Adipose tissue (tissue), 3 donors: Measurements from ENCODE around the gene CRTAP. TPM values are rescaled to one million over a fixed set of nuclear protein-coding genes. Genes with fewer than 3 reads are reported as not detected.
A peak's percentile ranks its signal among the peaks of the same experiment; 100 is the strongest.
"Not testable (repeated sequence)": the region's sequence is repeated elsewhere in the genome, so short reads cannot be mapped to it uniquely, and the experiment has no call there.

Experiments used
- H3K27ac ChIP-seq: one replicate; pipeline ENCODE4 v1.5.1; 2013; ENCODE audit warnings: low read depth, low read length
- WGBS, 3 donors: extraction: QIAGEN DNeasy Blood & Tissue Kit; methylation state at CpG; one replicate each; pipeline ENCODE4 v1.1.7; 2013; 5-methylcytosine and 5-hydroxymethylcytosine counted together
- polyA plus RNA-seq, 3 donors: library from polyadenylated mRNA; stranded (reverse); fragments of 200-250 nt; gene quantifications; one replicate each; pipeline ENCODE4 v1.2.3, GENCODE V29; 2013
- donor health status: healthy with polysubstance abuse.
- donor health status: Bipolar disorder and iron deficiency.
- donor health status: healthy.

Gene CRTAP
- 100 to 1,000 TPM in 2 of 3 donors, 10 to 100 TPM in 1; 34.8 to 268 (median 247) TPM for polyA plus RNA-seq

DNA sequence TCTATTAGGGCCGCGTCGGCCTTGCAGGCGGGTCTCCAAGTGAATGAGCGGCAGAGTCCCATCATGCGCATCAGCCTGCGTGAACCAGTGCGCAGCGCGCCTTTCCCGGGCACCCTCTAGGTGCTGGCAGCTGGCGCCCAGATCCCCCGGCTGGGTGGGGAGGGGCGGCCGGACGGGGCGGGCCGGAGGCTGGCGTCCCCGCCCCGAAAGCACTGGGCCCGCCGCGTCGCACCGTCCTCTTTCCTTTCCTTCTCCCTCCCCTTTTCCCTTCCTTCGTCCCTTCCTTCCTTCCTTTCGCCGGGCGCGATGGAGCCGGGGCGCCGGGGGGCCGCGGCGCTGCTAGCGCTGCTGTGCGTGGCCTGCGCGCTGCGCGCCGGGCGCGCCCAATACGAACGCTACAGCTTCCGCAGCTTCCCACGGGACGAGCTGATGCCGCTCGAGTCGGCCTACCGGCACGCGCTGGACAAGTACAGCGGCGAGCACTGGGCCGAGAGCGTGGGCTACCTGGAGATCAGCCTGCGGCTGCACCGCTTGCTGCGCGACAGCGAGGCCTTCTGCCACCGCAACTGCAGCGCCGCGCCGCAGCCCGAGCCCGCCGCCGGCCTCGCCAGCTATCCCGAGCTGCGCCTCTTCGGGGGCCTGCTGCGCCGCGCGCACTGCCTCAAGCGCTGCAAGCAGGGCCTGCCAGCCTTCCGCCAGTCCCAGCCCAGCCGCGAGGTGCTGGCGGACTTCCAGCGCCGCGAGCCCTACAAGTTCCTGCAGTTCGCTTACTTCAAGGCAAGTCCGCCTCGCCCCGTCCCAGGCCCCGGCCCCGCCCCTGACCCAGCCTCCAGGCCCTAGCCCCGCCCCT is at the start of gene CRTAP:
CRTAP (plus strand) TSS at position 243 of the 850 bp plus-strand sequence; CDS start at position 307, 64 bp downstream.
- WGBS, 3 donors = 0% methylated on average over 75 to 98 of the region's 98 CpGs
- H3K27ac ChIP-seq = peak within 1 kb of the TSS; percentile 34

DNA sequence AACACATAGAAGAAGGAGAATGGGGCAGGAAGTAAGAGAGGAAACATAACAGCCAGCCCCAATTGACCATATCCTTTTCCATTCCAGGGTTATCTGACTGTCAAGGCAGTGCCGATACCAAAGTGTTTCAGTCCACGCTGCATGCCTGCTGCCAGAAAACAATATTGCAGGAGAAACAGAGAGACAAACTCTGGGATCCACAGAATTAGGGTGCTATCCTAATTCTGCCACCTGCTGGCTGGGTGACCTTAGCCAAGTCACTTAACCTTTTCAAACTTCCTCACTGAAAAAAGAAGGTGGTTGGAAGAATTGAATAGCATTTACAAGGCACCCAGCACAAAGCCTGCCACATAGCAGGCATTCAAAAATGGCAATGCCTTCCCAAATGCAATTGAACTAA is 48.9 kb upstream of the CRTAP start:
- WGBS, 3 donors = 89 to 93% (median 92%) methylated on average over 2 of the region's 2 CpGs

DNA sequence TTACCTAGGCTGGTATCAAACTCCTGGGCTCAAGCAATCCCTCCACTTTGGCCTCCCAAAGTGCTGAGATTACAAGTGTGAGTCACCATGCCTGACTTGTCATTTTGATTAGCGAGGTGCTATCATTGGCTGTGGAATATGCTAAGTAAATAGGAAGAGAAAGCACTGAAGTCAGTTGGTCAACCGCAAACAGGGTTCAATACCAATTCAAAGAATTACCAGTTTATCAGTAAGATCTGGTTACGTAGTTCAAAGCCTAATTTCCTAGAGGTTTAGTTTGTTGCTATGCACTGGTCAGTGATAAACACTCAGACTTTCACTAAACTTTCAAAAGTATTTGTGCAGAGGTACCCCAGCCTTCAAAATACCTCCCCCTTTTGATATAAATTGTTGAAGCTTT is 46.3 kb upstream of the CRTAP start:
- no peak overlapping the region for H3K27ac ChIP-seq
- 76 to 79% (median 79%) methylated on average over 3 of the region's 3 CpGs for WGBS, 3 donors

More for the DNA sequence above, 48.9 kb upstream of the CRTAP start:
- no peak overlapping the region for H3K27ac ChIP-seq

DNA sequence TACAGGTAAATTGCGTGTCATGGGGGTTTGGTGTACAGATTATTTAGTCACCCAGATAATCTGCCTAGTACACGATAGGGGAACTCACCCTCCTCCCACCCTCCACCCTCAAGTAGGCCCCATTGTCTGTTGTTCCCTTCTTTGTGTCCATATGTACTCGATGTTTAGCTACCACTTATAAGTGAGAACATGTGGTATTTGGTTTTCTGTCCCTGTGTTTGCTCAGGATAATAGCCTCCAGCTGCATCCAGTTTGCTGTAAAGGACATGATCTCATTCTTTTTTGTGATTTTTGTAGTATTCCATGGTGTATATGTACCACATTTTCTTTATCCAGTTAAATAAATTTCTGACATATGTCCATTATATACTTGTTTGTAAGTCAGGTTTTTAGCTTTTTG is 44.0 kb upstream of the CRTAP start:
- not testable (repeated sequence) for H3K27ac ChIP-seq
- 26 to 63% (median 46%) methylated on average over 3 of the region's 3 CpGs for WGBS, 3 donors

DNA sequence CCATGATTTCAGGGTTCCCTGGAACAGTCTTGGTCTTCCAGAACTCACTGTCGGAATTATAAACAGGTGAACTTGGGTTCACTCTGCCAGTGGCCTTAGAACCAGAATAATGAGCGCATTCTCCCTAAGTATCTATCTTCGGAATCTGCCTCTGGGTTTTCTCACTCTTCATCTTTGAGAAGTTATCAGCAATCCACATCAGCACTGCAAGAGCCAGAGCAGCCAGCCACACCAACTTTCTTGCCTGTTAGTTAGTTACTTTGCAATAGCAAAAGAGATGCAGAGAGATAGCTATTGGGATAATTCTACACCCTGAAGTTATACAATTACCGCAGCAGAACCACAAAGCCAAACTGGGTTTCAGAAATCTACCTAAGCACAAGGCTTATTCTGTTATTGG is 42.6 kb upstream of the CRTAP start:
- no peak overlapping the region for H3K27ac ChIP-seq
- WGBS, 3 donors = 93 to 96% (median 95%) methylated on average over 4 of the region's 4 CpGs

DNA sequence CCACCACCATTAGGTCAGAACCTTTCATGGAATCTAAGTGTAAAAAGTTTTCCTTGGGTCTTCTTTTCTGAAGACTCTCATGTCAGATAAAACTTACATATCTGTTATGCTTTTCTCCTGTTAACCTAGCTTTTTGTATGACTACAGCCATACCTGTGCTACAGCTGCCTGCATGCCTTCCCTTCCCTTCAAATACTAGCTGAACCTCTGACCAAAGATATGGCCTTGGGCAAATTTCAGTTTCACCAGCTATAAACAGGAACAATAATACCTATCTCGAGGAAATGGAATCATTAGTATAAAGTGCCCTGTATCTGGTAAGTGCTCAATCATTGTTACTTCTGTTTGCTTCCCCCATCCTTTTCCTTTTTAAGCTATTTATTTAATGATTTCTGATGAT is 41.9 kb upstream of the CRTAP start:
- 61 to 90% (median 85%) methylated on average over 1 of the region's 1 CpG for whole genome bisulfite sequencing, 3 donors
- no peak overlapping the region for H3K27ac ChIP-seq

DNA sequence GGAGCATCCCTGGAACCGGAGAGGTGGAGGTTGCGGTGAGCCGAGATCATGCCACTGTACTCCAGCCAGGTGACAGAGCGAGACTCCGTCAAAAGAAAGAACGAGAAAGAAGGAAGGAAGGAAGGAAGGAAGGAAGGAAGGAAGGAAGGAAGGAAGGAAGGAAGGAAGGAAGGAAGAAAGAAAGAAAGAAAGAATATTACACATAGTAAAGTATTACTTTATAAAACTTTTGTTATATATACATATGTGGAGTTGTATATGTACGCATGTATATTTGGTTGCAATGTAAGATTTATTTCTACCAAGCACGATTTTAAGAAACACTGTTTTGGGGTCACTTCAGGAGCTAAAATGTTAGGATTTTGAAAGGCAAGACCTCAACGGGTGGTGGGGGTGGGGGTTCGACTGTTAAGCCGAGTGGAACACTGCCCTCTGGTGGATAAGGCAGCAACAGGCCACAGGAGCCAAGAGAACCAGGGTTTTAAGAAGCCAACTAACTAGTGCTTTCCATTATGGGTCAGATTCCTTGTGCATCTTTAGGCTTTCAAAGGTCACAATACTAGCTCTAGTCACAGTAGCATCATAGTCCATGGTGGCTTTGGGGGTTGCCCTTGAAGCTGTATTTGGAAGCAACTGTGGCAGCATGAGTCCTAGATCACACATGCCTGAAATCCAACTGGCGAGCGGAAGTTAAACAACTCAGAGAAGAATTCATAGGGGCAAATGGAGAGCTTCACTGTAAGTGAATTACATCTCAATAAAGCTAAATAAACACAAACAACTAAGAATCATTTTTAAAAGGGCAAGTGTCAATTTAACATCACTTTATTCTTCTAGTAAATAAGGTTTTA is 39.4 kb upstream of the CRTAP start:
- WGBS, 3 donors = 60 to 64% (median 63%) methylated on average over 13 of the region's 13 CpGs
- H3K27ac ChIP-seq = no peak overlapping the region

DNA sequence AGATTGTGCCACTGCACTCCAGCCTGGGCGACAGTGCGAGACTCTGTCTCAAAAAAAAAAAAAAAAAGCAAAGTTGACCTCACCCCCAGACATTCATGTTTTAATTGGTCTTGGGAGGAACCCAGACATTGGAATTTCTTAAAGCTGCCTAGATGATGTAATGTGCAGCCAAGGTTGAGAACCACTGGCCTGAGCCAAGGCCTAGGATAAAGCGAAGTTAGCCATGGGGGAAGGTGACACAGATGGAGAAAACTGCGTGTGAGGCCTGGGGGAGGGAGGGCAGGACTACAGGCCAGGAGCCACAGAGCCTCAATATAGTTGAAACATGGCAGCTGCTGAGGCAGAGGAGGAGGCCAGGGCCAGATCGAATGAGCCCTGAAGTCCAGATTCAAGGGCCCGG is 37.8 kb upstream of the CRTAP start:
- no peak overlapping the region for H3K27ac ChIP-seq

DNA sequence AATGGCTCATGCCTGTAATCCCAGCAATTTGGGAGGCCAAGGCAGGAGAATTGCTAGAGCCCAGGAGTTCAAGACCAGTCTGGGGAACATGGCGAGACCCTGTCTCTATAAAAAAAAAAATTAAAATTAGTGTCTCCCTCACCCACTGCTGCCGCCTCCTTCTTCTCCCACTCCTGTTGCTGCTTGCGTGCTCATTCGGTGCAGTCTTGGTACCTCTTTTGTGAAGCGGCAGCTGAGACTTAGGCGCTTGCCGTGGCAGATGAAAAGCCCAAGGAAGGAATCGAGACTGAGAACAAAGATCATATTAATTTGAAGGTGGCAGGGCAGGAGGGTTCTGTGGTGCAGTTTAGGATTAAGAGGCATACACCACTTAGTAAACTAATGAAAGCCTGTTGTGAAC is 36.9 kb upstream of the CRTAP start:
- H3K27ac ChIP-seq = no peak overlapping the region
- WGBS, 3 donors = 97 to 99% (median 97%) methylated on average over 8 of the region's 8 CpGs

More for the DNA sequence above, 37.8 kb upstream of the CRTAP start:
- WGBS, 3 donors = 85 to 88% (median 87%) methylated on average over 4 to 6 of the region's 6 CpGs

DNA sequence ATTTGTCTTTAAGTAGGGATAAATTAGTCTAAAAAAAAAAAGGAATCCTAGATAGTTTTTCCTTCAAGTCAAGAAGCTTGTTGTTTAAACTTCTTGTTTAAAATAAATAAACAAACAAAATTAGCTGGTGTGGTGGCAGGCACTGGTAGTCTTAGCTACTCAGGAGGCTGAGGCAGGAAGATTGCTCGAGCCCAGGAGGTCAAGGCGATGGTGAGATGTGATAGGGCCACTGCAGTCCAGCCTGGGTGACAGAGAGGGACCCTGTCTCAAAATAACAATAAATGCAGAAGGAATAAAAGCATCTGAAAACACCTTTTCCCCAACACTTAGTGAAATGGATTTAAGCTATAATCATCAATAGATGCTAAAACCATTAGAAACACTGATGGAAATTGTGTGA is 35.8 kb upstream of the CRTAP start:
- H3K27ac ChIP-seq = no peak overlapping the region
- WGBS, 3 donors = 95 to 100% (median 97%) methylated on average over 2 of the region's 2 CpGs

DNA sequence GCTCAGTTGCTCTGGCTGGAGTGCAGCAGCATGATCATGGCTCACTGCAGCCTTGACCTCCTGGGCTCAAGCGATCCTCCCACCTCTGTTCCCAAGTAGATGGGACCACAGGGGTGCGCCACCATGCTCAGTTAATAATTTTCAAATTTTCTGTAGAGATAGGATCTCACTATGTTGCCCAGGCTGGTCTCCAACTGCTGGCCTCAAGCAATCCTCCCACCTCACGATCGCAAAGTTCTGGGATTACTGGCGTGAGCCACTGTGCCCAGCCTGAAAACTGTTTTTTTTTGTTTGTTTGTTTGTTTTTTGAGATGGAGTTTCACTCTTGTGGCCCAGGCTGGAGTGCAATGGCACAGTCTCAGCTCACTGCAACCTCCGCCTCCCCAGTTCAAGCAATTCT is 34.0 kb upstream of the CRTAP start:
- WGBS, 3 donors = 90 to 100% (median 97%) methylated on average over 6 of the region's 6 CpGs
- H3K27ac ChIP-seq = not testable (repeated sequence)

DNA sequence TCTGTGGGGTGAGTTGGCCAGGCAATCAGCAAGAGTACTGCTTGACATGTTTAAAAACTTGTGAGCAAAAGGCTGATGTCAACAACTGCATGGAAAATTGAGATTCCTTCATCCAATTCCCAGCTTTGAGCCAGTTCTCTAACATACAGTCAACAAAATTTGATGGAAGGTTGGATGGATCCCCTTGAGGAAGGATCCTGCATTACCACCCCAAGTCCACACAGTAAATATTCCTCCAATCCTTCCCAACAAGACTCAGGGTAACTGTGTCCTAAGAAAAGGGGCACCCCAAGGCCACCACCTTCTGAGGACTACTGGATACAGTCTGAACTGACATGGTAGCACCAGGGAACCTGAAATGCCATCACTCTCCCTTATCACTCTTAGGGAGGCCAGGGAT is 32.0 kb upstream of the CRTAP start:
- no peak overlapping the region for H3K27ac ChIP-seq

DNA sequence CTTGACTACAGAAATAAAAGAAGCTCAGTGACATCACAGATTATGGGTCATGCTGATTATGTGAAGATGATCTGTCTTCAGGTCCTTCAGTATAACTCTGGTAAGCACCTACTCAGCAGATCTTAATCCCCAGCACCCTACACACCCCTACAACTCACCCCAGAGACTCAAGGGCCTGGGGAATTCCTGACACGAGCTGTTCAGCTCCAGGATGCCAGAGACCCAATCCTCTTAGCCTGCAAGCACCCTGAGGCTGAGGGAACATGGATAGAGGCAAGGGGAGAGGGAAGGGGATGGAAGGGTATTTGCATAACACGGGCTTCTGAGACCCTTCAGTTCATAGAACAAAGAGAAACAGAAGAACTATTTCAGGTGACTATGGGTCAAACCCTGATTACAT is 29.9 kb upstream of the CRTAP start:
- WGBS, 3 donors = 59 to 79% (median 74%) methylated on average over 2 of the region's 2 CpGs
- no peak overlapping the region for H3K27ac ChIP-seq

DNA sequence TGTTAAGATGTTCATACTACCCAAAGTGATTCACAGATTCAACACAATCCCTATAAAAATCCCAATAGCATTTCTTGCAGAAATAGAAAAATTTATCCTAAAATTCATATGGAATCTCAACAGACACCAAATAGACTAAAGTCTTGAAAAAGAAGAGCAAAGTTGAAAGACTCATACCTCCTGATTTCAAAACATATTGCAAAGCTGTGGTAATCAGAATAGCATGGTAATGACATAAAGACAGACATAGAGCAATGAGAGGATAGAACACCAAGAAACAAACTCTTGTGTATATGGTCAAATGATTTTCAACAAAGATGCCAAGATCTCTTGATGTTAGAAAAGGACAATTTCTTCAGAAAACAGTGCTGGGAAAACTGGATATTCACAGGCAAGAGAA is 25.1 kb upstream of the CRTAP start:
- H3K27ac ChIP-seq = no peak overlapping the region

DNA sequence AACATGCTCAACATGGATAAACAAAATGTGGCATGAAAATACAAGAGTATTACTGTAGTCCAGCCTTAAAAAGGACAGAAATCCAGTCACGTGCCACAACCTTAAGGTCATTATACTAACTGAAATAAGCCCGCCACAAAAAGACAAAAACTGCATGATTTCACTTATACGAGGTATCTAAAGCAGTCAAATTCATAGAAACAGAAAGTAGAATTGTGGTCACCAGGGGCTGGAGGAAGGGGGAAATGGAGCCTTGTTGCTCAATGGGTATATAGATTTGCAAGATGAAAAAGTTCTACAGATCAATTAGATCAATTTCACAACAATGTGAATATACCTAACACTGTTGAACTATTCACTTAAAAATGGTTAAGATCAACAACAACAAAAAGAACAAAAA is 24.3 kb upstream of the CRTAP start:
- WGBS, 3 donors = 44 to 88% (median 68%) methylated on average over 3 of the region's 3 CpGs
- H3K27ac ChIP-seq = no peak overlapping the region

DNA sequence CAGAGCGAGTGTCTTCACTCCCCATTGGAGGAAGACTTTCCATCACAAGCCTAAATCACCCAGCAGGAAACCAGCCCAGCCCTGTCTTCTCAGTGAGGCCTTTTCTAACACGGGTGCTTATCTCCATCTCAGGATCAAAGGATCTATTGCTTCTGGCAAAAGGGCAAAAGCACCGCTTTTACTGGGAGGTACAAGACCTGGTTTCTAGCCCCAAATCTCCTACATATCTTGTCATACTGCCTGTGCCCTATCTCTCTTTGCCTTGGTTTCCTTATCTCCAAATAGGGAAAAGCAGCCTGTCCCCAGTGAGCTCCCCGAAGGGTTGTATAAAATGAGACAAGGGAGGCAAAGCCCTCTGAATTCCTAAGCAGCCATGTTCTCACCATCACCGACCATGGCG is 22.1 kb upstream of the CRTAP start:
- H3K27ac ChIP-seq = no peak overlapping the region
- WGBS, 3 donors = 72 to 89% (median 88%) methylated on average over 6 of the region's 6 CpGs

DNA sequence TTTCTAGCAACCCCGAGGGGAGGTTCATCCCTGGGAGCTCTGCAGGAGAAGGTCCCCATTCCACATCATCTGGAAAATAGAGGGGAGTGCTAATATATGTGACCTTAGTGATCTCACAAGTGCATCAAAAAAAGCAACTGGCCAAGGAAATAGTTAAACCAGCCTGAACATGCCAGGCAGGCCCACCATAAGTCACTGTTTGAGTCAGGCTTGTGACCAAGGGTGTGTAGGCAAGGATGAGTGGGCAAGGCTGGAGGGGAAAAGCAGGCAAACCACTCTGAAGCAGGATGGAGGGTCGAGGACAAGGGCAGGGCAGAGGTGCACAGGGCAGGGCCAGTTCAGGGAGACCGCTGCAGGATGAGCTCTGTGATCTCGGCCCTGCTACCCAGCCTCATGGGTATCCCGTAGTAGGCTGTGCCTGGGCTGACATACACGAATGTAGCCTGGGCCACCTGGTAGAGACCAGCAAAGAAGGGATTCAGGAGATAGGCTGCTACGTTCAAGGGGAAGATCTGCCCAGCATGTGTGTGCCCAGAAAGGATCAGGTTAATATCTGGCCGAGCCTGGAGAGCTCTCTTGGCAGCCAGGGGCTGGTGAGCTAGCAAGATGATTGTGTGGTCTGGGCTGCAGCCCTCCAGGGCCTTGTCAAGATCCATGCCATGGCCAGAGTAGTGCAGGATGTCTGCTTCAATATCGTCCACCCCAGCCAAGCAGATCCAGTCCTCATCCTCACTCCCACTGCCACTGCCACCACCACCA is 21.1 kb upstream of the CRTAP start:
- WGBS, 3 donors = 91 to 93% (median 92%) methylated on average over 9 of the region's 9 CpGs

DNA sequence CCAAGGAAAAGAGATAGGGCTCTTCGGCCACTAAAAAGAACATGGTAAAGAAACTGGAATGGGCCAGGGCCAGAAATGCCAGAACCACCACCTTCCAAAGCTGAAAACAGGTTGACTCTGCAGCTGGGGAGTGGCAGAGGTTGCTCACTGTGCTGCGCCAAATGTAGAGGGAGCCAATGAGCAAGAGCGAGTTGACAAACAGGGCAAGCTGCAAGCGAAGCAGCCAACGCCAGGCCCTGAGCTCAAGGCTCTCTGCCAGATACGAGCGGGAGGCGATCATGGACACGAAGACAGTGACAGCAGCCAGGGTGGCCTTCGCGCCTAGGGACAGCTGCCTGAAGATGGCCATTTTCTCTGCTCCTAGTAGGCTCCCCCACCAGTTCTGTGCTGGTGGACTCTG is 20.0 kb upstream of the CRTAP start:
- H3K27ac ChIP-seq = no peak overlapping the region
- 95 to 98% (median 96%) methylated on average over 11 of the region's 11 CpGs for WGBS, 3 donors

More for the DNA sequence above, 21.1 kb upstream of the CRTAP start:
- no peak overlapping the region for H3K27ac ChIP-seq

DNA sequence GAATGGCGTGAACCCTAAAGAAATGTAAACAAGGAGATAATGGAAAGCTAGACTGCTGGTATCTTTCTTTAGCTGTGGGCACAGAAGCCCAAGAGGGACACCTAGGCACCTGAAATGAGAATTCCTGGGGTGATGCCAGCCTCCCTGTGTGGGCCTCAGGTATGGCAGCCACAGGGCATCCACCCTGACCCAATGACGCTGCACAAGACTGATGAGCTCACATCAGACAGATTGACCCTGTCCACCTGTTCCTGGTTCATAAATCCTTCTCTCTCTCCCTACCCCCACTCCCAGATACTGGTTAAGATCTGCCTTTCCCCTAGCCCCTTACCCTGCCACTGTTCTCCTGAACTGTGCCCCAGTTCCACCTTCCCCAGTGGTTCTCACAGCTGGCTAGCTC is 18.4 kb upstream of the CRTAP start:
- no peak overlapping the region for H3K27ac ChIP-seq
- 79 to 97% (median 97%) methylated on average over 2 of the region's 2 CpGs for WGBS, 3 donors
